VCaP (cell line): ENCODE measurements around the gene AMZ1.
A peak's percentile ranks its signal among the peaks of the same experiment; 100 is the strongest.

Source experiments
- H3K27ac ChIP-seq: fragments of 450-650 bp; 2 replicates; pipeline ENCODE4 v1.5.1; 2017
- CTCF ChIP-seq: fragments of 450-650 bp; conservative IDR thresholded peaks from 2 replicates; pipeline ENCODE4 v1.5.1; 2017; ENCODE audit warnings: mild to moderate bottlenecking, moderate library complexity

AMZ1 gene

GRCh38 chr7:2757904-2758672 is 70.1 kb downstream of the AMZ1 start:
- TF ChIP-seq CTCF, result no peak
- peak overlapping the region; percentile 14; the same call in 1 of the 2 replicates for H3K27ac ChIP-seq

GRCh38 chr7:2758673-2759616 is 70.9 kb downstream of the AMZ1 start:
- no peak overlapping the region for H3K27ac ChIP-seq

GRCh38 chr7:2759736-2760097 is 71.7 kb downstream of the AMZ1 start:
- TF ChIP-seq CTCF, result no peak
- H3K27ac ChIP-seq, result no peak overlapping the region

More at GRCh38 chr7:2758673-2759616, 70.9 kb downstream of the AMZ1 start:
- no peak for TF ChIP-seq CTCF

- H3K27ac ChIP-seq, result no peak overlapping the region
- peak; percentile 74 for TF ChIP-seq CTCF
Observed at GRCh38 chr7:2760098-2760889, 72.3 kb downstream of the AMZ1 start.

- no peak overlapping the region for H3K27ac ChIP-seq
- TF ChIP-seq CTCF, result no peak
Observed at GRCh38 chr7:2761131-2761624, 73.2 kb downstream of the AMZ1 start.

- TF ChIP-seq CTCF, result no peak
- H3K27ac ChIP-seq, result no peak overlapping the region
Observed at GRCh38 chr7:2761801-2762497, 73.9 kb downstream of the AMZ1 start.
